Measurements from ENCODE around the gene UQCRC1.
A peak's percentile ranks its signal among the peaks of the same experiment; 100 is the strongest.

Gene UQCRC1

DNA sequence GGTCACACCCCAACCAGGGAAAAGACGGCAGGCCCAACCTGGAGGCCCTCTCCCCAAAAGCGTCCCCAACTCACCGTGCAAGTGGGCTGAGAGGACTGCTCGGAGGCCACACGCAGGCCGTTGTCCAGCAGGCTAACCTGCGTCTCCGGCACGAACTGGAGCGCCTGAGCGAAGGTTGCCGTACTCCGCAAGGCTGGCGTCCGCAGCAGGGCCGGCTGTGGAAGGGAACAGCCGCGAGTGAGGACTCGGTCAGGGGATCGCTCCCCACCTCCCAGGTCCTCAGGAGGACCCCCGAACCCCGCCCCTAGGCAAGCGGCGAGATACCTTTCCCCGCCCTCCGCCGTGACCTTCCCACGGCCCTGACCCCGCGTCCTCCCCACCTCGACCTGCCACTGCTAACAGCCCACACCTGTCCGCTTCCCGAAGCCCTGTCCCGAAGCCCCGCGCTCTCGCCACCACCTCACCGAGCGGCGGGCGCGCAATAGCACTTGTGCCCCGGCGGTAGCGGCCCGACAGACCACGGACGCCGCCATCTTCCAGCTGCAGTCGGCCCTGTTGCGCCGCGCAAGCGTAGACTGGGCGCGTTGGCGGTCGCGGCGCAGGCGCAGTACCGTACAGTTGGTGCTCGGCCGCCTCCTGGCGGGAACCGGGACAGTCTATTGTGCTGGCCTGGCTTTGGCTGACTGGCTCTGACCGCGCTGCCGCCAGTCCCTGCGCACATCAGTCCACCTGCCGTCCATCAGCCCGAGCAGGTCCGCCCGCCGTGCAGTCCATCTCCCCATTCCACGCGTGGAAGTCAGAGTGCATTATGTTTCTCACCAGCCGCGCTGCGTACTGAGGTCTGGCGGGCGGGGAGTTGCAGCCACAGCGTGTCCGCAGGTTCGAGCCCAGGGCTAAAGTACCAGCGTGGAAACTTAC is at the start of gene UQCRC1:
TSS of gene UQCRC1 (minus strand) at position 559 of the 918 bp plus-strand sequence. CDS start at position 533, 26 bp downstream.
- DNase-seq: peak; percentile 93
- peak; percentile 97 for ATAC-seq

DNA sequence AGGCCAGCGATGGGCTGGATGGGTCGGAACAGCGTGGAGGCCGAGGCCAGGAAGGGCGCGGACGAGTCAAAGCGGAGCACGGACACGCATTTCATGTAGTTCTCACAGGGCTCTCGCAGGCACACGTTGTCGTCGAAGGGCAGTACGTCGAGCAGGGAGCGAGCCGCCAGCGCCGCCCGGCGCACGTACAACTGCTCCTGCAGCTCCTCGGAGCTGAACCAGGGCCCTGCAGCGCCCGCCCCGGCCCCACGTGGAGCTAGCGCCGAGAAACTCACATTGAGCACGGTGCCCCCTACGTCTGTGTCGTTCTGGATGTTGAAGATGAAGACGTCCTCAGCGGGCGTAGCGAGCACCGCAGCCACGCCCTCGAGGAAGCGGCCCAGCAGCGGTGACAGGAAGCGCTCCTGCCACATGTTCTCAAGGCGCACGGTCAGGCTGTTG is 47.4 kb upstream of the UQCRC1 start:
- no peak for ATAC-seq
- peak; percentile 38 for DNase-seq

DNA sequence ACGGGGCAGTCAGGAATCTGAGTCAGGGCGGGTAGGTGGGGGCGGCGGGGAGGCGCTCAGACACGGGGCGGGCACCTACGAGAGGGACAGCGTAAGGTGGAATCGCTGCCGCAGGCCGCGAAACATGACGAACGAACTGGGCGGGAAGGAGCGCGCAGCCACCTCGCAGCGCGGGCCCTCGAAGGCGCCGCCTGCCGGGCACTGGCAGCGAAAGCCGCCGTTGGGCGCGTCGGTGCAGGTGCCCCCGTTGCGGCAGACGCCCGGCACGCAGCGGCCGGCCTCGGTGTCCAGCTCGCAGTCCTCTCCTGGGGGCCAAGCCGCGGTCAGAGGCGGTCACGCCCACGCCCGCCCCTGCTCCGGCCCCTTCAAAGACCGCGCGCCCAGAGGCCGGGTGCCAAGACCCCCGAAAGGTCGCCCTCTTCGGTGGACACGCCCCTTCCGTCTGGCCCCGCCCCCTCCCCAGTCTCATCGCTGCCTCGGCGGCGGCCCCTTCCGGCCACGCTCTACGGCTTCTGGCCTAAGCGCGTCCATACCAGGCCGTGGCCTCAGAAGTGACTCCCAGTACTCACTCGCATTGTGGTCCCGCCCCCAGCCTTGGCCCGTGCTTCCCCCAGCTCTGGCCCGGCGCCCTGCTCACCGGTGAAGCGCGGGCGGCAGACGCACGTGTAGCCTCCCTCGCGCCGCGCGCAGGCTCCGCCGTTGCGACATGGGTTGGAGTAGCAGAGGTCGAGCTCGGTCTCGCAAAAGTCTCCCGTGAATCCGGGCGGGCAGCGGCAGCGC is 46.8 kb upstream of the UQCRC1 start:
- peak; percentile 85 for ATAC-seq
- DNase-seq: peak; percentile 90

DNA sequence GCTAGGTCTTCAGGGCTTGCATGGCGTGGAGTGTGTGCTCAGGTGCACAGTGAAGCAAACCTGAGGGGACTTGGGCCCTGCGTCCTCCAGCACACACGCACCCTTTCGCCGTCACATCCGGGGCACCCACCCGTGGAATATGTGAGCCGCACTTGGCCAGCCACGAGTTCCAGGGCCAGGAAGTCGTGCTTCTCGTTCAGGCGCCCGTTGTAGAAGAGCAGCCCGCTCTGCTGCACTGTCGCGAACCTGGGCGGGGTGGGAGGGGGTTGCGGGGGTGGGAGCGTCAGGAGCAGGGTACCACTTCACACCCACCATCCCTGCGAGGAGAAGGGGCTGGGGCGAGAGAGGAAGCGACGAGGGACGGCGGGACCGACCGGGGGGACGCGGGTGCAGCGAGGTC is 46.2 kb upstream of the UQCRC1 start:
- ATAC-seq (peak; percentile 33), DNase-seq (peak; percentile 63)

DNA sequence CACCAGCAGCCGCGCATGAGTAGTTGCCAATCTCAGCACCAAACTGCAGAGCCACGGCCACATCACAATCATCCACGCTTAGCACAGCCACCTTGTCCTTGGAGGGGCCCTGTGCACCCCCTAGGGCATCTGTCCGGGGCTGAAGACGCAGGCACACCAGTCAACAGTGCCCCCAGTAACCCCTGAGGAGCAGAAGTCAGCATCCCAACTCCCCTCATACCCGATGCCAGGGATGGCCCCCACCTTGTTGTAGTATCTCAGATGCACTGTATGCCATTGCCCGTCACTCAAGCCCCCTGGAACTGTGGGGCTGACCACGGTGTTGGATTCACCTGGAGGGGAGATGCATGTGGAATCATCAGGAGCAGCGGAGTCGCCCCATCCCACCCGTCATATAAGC is 45.6 kb upstream of the UQCRC1 start:
- ATAC-seq (no peak), DNase-seq (no peak)

DNA sequence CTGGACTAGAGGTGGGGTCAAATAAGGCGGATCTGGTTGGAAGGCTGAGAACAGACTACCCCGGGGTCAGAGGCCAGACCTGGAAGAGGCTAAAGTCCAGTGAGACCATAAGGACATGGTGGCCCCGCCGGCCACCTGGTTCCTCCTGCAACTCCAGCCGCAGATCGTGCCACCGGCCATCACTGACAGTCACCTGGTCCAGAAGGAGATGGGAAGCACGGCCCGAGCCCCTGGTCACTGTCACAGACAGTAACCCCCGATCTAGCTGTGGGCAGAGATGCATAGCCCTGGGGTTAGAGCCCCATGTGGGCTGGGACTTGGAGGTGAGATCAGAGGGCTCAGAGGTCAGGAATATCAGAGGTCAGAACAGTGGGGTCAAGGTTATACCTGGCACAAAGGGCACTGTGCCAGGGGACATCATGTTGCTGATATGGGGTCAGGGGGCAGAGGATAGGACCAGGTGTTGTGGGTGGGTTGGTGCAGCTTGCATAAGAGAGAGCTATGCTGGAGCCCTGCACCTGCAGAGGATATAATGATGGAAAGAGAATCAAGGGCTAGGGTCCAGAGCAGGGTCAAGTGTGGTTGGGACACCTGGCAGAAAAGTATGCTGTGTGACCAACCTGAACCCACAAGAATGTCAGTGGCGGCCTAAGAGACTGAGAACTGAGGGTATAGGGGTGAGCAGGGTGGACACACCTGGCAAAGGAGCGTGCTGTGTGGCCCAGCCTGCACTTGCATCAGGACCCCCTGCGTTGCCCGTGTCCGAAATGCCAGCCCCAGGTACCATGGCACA is 43.7 kb upstream of the UQCRC1 start:
- DNase-seq (no peak), ATAC-seq (no peak)

DNA sequence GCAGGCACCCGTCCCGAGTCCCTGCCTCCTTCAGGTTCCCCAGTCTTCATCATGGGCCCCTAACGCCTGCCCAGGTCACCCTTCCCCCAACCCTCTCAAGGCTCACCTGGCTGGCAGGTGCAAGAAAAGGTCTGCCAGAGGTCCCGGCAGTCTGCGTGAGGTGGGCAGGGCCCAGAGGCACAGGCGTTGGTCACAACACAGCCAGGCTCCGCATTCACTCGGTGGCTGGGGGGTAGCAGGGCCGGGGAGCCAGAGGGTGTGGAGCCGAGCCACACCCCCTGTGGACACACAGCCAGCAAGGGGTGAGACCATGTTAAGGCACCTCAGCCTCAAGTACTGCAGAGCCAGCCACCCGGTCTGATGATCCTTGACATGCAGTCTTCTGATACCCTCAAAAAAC is 42.3 kb upstream of the UQCRC1 start:
- no peak for DNase-seq
- ATAC-seq: no peak

DNA sequence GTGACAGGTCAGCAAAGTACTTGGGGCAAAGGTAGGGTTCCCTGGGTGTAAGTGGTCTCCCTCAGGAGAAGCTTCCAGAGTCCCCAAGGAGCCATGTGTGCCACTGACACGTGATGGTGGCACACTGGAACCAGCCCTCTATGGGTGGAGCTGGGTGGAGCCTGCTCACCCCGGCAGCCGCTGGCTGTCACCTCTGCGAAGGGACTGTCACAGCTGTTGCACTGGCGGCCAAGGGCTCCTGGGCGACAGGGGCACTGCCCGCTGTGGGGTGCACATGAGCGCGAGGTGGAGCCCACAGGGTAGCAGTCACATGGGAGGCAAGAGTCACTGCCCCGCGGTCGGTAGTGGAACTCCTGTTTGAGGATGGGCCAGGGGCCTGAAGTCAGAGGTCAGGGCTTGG is 41.3 kb upstream of the UQCRC1 start:
- ATAC-seq: no peak

DNA sequence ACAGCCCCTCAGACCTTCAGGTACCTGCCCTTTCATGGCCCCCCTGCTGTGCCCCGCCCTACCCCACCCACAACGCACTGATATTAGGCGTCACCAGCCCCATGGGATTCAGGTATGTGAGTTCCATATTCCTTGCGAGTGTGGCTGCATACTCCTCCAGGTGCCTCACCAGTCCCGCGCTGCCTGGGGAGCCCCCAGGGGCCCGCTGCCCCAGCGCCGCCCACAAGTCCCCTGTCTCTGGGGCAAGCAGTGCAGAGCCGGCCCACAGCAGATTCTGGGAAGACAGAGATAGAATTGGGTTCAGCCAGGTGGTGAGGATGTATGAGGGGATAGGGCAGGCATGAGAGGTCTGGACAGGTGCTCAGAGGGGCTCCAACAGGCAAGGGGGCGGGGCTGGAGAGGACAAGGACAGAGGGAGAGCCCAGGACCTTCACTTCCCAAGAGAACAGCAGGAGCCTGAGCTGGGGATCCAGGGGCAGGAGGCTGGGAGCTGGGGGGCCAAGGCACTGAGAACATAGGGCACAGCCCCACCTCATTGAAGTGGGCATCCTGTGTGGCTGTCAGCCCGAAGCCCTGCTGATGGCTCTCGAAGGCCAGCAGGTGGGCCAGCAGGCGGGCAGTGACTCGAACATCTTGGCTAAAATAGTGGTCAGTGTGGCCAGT is 38.9 kb upstream of the UQCRC1 start:
- ATAC-seq (no peak), DNase-seq (no peak)

More for the DNA sequence above, 41.3 kb upstream of the UQCRC1 start:
- no peak for DNase-seq

DNA sequence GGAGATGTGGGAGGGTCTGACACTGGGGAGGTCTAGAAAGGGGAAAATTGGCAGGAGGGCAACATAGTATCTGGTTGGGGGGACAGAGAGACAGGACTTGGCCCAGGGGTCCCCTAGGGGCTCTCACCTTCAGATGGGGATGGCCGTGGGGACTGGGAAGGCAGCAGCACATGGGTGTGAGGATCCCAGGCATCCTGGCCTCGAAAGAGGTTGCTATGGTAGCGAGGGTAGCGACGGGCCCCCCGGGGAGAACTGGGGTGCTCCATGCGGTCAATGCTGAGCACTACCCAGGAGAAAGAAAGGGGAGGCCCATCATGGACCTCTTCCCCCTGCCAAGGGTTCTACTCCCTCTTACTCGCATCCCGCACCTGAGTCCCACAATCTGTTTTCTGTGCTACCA is 38.3 kb upstream of the UQCRC1 start:
- no peak for ATAC-seq
- no peak for DNase-seq

DNA sequence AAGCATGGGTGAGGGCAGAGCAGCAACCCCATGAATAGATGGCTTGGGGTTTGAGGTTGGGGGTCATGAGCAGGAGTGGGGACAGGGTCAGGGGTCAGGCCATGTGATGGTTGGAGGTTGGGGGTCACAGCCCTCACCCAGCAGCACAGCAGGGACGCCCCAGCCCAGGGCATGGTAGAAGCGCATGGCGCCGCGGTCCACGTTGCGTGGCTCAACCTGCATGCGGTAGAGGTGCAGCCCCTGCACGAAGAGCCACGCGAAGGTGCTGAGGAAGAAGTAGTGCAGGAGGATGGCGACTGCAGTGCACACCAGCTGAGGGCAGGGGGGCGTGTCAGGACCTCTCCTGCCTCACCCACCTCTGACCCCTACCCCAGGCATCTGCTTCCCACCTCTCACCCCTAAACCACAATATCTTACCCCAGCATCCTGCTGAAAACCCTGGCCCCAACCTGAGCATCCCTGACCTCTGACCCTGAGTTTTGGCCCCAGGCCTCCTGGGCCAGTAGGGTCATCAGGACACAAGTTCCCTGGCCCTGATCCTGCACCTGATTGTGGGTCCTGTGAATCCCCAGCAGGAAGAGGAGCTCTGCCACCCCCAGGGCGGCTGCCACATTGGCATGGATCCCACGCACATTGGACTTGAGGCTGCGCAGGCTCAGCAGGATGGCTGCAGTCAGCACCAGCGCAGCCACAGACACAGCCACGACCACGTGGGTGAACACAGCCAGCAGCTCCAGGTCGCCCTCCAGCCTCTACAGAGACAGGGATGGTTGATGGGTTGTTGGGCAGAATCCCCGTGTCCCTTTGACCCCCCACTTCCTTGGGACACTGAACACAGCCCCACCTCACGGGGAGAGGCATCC is 35.7 kb upstream of the UQCRC1 start:
- ATAC-seq: no peak
- DNase-seq: no peak

DNA sequence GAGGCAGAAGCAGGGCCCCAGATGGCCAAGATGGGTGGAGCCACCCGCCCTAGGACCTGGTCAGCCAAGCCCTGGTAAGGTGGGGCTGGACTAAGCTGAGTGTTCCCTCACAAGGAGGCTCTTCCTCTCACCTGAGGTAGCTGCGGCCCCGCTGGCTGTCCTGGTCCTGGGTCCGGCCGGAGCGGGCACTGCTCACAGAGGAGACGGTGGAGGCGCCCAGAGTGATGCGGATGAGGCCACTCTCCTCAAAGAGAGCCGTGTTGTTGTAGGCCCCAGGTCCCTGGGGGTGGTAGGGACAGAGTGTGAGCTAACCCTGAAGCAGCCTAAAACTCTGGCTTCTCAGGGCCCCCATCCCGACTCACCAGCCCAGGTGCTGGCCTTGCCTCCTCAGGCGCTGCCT is 33.2 kb upstream of the UQCRC1 start:
- DNase-seq (no peak), ATAC-seq (no peak)

DNA sequence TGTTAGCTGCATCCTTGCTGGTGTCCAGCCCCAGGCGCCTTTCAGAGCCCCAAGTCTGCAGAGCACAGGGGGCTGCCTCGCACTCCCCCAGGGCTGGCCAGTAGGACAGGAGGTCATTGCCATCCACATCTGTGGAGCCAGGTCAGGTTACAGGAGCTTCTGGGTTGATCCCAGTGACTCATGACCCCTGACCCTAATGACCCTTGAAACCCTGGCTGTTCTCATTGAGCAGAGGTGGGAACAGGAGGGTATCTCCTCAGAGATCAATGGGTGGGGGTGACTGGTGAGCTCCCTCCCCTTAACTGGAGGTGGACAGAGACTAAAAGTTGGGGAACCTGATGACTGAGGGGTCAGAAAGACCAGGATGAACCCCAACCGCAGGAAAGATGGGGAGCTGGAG is 31.9 kb upstream of the UQCRC1 start:
- ATAC-seq (no peak), DNase-seq (no peak)

DNA sequence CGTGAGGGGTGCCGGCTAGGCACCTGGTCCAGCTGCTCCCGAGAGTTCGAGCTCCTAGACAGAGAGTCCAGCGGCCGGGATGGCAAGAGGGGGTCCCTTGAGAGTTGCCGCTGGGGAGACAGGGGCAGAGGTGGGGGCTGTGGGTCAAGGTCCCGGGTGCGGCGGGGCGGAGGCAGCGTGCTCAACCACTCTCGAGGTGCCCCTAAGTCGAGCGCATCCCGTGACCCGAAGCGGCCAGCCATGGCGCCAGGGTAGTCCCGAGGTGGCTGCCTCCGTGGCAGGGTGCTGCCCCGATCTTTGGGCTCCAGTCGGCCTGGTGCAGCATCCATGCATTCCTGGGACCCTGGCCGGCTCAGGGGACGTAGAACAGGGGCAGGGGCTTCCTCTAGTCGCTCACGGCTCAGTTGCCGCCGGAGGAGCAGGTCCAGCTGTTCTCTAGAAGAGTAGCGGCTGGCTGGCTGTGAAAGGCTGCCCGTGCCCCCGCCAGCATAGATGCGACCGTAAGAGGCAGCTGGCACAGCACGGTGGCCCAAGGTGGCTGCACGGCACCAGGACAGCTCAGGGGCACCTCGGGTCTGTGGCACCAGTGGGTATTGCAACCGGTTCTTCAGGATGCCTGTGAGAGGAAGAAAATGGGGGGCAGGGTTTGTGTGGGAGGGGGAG is 30.6 kb upstream of the UQCRC1 start:
- no peak for DNase-seq
- ATAC-seq: no peak

DNA sequence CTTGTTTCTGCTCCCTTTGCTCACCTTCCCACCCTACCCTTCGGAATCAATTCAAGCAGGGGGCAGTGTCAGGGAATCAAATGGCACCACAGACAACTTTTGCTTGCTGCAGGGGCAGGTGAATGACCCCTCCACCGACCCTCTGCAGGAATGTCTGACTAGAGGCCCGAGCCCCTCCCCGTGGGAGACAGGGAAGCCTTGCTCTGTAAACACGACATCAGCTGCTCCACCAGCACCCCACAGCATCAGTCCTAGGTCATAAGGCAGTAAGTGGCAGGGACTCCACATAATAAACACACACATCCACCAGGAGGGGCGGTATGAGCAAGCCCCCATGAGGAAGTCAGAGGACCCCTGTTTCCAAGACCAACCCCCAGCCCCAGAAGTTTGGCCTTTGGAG is 27.9 kb upstream of the UQCRC1 start:
- DNase-seq: no peak
- ATAC-seq: no peak

DNA sequence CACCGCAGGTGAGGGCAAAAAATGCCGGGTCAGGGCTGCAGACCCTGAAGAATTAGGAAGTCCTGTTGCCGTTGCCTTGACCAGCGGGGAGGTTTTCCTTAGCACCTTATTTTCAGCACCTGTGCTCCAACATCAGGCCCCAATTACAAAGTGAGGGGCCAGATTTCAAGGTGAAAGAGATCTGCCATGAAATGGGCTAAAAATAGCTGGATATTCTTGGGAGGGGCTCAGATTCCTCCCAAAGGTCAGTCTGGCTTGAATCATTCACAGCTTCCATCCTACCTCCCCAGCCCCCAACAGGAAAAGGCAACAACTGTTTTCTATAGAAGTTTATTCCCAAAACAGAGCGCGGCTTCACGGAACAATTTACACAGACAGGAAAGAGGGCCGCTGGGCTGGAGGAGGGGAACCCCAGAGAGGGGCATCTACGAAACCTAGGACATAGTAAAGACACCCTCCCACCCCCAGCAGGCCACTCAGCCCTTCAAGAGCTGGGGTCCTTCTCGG is 26.8 kb upstream of the UQCRC1 start:
- ATAC-seq: no peak
- no peak for DNase-seq

DNA sequence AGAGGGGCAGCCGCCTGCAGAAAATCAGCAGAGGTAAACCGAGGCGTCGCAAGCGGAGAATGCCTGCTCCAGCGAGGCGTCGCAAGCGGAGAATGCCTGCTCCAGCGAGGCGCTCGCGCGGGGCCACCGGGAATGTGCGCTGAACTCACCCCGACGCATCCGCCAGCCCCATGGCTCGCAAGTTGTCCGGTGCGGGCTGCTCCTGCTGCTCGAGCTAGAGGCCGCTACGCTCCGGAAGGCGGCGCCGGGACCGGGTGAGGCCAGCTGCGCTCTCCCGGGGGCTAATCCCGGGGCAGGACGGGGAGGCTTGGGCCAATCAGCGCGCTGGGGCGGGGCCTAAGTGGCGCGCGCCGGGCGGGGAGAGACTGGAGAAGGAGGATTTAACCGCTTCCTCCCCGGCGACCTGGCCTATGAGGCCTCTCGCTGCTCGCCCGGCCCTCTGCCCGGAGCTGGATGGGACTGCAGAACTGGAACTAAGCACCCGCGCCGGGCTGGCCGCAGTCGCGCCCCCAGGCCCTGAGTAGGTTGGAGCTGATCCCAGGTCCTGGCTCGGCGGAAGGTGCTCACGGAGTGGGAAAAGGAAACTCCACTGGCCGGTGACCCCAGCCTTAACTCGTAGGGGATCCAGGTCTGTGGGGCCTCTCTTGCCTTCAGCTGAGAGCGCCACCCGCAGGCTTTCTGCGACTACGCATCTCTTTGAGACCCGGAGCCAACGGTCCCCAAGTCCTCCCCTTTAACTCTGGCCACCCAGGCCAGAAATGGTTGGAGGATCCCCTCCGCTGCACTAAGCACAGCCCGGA is 26.0 kb upstream of the UQCRC1 start, which contains the start of gene SLC26A6:
TSS of gene SLC26A6 (minus strand) at position 240 of the 800 bp plus-strand sequence. CDS start at position 172, 68 bp downstream.
- ATAC-seq: peak; percentile 96

DNA sequence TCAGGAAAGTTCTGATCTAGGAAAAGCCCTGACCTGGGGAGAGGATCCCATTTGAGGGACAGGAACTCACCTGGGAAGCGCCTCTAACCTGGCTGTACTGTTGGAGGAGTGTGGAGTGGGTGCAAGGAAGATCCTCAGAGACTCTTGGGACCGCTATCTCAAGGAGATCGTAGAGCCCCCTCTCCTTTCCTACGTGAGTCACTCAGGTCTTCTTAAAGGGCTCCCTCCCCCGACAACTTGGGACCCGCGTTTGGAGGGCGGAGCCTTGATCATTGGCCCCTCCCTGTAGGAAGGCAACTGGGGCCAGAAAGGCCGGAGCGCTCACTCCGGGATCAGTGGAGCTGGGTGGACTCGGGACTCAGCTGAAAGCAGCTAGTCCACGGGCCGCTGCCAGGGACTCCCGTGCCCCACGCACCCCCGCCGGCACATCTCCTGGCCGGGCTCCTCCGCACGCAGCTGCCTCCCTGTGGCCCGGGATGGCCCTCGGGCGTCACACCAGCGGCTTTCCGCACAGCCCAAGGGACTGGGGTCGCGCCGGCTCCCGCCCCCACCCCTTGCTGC is 25.3 kb upstream of the UQCRC1 start:
- peak; percentile 75 for DNase-seq
- peak; percentile 39 for ATAC-seq

More for the DNA sequence above, 26.0 kb upstream of the UQCRC1 start, which contains the start of gene SLC26A6:
- DNase-seq: peak; percentile 97

DNA sequence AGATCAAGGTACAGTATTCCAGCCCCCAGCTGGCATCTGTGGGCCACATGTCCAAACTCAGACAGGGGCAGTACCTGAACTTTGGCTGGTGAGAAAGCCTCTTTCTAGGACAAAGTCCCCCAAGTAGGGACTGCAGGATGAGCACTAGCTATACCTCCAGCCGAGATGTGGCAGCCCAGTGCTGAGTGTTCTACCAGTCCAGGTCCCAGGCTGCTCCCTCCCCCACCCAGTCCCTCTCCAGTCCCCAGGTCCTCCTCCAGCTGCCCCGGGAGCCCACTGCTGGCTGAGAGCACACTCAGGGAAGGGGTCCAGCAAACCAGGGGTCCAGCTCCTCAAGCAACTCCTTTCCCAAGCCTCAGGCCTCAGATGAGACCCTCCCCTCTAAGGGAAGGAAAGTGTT is 24.3 kb upstream of the UQCRC1 start:
- DNase-seq (no peak), ATAC-seq (no peak)
